ENCODE results near the gene TMEM106B.
"Not testable (repeated sequence)": the region's sequence is repeated elsewhere in the genome, so short reads cannot be mapped to it uniquely, and the experiment has no call there.

The TMEM106B gene

GRCh38 chr7:12211054-12211710 lies at the start of gene TMEM106B:
TMEM106B (plus strand) TSS chr7:12211294; CDS start chr7:12214811, 3,517 bp downstream.
- peak; percentile 29 for DNase-seq

GRCh38 chr7:12162415-12163113 lies 48.5 kb upstream of the TMEM106B start:
- no peak for DNase-seq

- not testable (repeated sequence) for DNase-seq
These were observed 43.0 kb upstream of the TMEM106B start for GRCh38 chr7:12168065-12168464.

- not testable (repeated sequence) for DNase-seq
These were observed 40.9 kb upstream of the TMEM106B start for GRCh38 chr7:12169981-12170820.

GRCh38 chr7:12173671-12174070 lies 37.4 kb upstream of the TMEM106B start:
- no peak for DNase-seq

- DNase-seq, result no peak
These were observed 36.2 kb upstream of the TMEM106B start for GRCh38 chr7:12174931-12175330.

GRCh38 chr7:12178317-12178716 lies 32.8 kb upstream of the TMEM106B start:
- DNase-seq, result no peak

- DNase-seq, result no peak
These were observed 16.7 kb upstream of the TMEM106B start for GRCh38 chr7:12194426-12194825.

GRCh38 chr7:12196386-12196785 lies 14.7 kb upstream of the TMEM106B start:
- DNase-seq, result no peak

- DNase-seq, result no peak
These were observed 11.7 kb upstream of the TMEM106B start for GRCh38 chr7:12199363-12199762.

- no peak for DNase-seq
These were observed 4.0 kb upstream of the TMEM106B start for GRCh38 chr7:12207046-12207445.

GRCh38 chr7:12209221-12209620 lies 1.9 kb upstream of the TMEM106B start:
- DNase-seq, result no peak

GRCh38 chr7:12210179-12211053 lies 678 bp upstream of the TMEM106B start:
- peak; percentile 25 for DNase-seq

GRCh38 chr7:12211711-12212485 lies 804 bp downstream of the TMEM106B start:
- no peak for DNase-seq

GRCh38 chr7:12217311-12217710 lies 6.2 kb downstream of the TMEM106B start:
- DNase-seq, result no peak

GRCh38 chr7:12220389-12221046 lies 9.4 kb downstream of the TMEM106B start:
- no peak for DNase-seq

GRCh38 chr7:12221414-12221813 lies 10.3 kb downstream of the TMEM106B start:
- no peak for DNase-seq

GRCh38 chr7:12222889-12223579 lies 11.9 kb downstream of the TMEM106B start:
- no peak for DNase-seq

- DNase-seq, result not testable (repeated sequence)
These were observed 13.9 kb downstream of the TMEM106B start for GRCh38 chr7:12225017-12225416.

GRCh38 chr7:12226756-12227155 lies 15.7 kb downstream of the TMEM106B start:
- DNase-seq, result no peak

- no peak for DNase-seq
These were observed 16.9 kb downstream of the TMEM106B start for GRCh38 chr7:12228024-12228423.

Measured in NCI-H524 treated with DMSO at 0.1 percent for 48 hours (cell line).